IPS-NIHi7 (cell line): ENCODE measurements around the gene POLK.
"Not testable (repeated sequence)": the region's sequence is repeated elsewhere in the genome, so short reads cannot be mapped to it uniquely, and the experiment has no call there.

Source experiments
- DNase-seq: peaks from one replicate; pipeline ENCODE4 v3.0.0; 2012; ENCODE audit warnings: mixed read lengths; ENCODE audit errors: extremely low spot score

Gene POLK

GRCh38 chr5:75511435-75512382 is at the start of gene POLK, which contains the start of gene CERT1:
Gene POLK, plus strand, starts transcription at chr5:75511891.
Gene CERT1, minus strand, starts transcription at chr5:75511629. Its CDS starts 422 bp downstream, at chr5:75511207.
- DNase-seq: peak; percentile 98

- no peak for DNase-seq
Measured at GRCh38 chr5:75463726-75464125, 48.0 kb upstream of the POLK start.

DNA sequence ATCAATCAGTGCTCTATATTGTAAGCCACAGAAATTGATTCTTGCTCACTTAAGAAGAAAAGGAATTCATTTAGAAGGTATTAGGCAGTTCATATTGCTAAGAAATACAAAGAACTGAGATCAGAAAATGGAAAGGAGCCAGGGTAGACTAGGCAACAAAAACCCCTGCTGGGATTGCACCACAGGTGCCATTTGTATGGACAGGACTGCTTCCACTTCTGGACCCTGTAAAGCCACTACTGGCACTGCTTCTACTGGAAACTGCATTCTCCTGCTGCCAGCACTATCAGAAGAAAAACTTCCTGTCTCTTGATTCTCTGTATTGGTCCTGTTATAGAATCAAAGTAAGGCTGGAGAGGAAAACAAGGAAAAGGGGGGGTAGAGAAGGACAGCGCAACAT is 46.2 kb upstream of the POLK start:
- no peak for DNase-seq

- no peak for DNase-seq
Measured at GRCh38 chr5:75466006-75466716, 45.5 kb upstream of the POLK start.

DNA sequence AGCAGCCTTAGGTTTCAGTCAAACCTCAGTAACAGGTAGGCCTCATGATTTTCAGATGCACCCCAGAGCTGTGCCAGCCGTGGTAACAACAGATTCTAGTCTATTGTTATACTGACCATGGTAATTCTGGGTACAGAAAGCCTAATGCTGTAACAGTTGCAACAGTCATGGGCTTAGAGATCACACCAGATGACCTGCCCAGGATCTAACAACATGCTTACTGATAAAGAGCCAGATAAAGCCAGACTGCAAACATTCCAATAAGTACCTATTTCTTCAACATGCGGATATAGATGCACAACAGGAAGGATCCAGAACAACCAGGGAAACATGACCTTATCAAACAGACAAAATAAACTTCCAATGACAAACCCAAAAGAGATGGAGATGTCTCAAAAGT is 43.1 kb upstream of the POLK start:
- no peak for DNase-seq

DNA sequence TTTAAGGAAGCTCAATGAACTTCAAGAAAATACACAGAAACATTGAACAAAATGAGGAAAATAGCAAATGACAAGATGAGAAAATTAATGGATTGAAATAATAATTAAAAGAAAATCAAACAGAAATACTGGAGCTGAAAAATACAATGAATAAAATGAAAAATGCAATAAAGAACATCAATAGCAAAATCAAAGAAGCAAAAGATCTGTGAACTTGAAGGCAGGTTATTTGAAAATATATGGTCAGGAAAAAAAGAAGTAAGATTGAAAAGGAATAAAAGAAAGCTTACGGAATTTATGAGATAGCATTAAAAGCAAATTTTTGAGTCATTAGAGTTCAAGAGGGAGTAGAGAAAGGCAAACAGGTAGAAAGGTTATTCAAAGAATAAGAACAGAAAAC is 42.7 kb upstream of the POLK start:
- no peak for DNase-seq

GRCh38 chr5:75471193-75471592 is 40.5 kb upstream of the POLK start:
- no peak for DNase-seq

GRCh38 chr5:75472973-75473372 is 38.7 kb upstream of the POLK start:
- no peak for DNase-seq

GRCh38 chr5:75473463-75473862 is 38.2 kb upstream of the POLK start:
- DNase-seq: no peak

- no peak for DNase-seq
Measured at GRCh38 chr5:75475364-75475763, 36.3 kb upstream of the POLK start.

- DNase-seq: no peak
Measured at GRCh38 chr5:75481024-75481423, 30.7 kb upstream of the POLK start.

- no peak for DNase-seq
Measured at GRCh38 chr5:75482482-75482881, 29.2 kb upstream of the POLK start.

DNA sequence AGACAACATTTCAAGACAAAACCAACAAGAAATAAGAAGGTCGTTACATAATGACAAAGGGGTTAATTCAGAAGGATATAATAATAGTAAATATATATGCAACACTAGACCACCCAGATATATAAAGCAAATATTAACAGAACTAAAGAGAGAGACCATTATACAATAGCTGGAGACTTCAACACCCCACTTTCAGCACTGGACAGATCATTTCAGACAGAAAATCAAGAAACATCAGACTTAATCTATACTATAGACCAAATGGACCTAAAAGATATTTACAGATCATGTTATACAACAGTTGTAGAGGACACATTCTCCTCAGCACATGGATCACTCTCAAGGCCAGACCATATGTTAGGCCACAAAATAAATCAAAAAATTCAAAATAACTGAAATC is 27.1 kb upstream of the POLK start:
- no peak for DNase-seq

GRCh38 chr5:75489847-75490246 is 21.8 kb upstream of the POLK start:
- not testable (repeated sequence) for DNase-seq

DNA sequence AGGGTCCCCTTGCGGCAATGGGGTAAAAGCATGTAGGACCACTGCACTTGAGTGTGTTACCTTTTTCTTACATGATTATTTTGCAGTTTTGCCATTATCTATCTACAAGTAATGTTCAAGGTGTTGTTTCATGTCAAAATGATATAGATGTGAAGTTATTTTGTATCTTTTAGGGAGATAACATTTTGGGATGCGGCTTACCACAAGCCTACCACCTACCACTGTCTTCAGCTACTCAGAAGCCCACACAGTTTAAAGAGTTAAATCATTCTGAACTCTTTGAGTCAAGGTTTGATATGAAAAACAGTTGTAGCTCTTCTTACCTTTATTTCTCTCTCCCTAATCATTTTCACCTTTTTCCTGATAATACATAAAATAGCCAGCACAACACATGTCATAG is 20.1 kb upstream of the POLK start:
- DNase-seq: no peak

- DNase-seq: no peak
Measured at GRCh38 chr5:75496026-75496425, 15.7 kb upstream of the POLK start.

DNA sequence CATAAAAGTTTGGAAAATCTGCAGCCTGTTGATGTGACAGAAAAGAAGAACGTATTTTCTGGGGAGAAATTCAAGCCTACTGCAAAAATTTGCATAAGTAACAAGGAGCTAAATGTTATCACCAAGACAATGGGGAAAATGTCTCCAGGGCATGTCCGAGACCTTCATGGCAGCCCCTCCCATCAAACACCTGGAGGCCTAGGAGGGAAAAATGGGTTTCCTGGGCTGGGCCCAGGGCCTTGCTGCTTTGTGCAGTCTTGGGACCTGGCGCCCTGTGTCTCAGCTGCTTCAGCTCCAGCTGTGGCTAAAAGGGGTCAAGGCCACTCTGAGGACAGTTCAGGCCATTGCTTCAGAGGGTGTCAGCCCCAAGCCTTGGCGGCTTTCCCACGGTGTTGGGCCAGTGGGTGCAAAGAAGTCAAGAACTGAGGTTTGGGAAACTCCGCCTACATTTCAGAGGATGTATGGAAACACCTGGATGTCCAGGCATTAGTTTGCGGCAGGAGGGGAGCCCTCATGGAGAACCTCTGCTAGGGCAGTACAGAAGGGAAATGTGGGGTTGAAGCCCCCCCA is 13.4 kb upstream of the POLK start:
- DNase-seq: no peak

DNA sequence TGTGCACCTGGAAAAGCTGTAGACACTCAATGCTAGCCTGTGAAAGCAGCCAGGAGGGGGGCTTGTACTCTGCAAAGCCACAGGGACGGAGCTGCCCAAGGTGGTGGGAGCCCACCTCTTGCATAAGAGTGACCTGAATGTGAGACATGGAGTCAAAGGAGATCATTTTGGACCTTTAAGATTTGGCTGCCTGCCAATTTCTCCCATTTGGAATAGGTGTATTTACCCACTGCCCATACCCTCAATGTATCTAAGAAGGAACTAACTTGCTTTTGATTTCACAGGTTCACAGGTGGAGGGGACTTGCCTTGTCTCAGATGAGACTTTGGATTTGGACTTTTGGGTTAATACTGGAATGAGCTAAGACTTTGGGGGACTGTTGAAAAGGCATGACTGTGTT is 12.8 kb upstream of the POLK start:
- not testable (repeated sequence) for DNase-seq

GRCh38 chr5:75505112-75505511 is 6.6 kb upstream of the POLK start:
- DNase-seq: not testable (repeated sequence)

DNA sequence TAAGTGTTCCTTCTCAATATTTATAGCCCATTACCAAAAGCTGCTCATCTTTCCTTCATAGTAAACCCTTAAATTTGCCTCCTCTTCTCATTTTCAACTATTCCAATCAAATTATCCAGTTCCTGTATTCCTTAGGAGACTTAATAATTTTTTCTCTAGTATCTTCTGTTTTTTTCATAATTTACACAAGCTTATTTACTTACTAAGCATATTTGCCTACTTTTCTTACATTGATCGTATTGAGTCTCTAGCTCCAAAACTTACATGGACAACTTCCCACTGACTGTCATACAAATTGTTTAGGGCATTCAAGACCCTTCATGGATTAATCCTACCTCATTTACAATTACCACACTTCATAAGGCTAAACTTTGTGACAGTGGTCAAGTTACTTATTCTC is 3.9 kb upstream of the POLK start:
- no peak for DNase-seq

DNA sequence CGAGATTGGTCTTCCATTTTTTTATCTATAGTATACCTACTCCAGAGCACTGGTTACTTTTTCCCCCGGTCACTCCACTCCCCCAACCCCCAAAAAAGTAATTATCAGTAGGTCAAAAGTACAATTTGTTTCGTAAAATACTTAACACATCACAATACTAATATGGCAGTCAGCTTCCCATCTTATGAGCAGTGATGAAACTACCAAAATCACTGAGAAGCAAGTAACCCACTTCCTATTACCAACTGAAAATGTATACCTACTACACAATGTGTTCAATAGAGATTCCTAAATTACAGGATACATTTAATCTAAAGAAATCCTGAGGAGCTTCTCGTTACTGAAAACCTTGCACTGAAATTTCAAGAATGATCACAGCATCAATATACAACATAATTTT is 2.1 kb upstream of the POLK start:
- DNase-seq: no peak

DNA sequence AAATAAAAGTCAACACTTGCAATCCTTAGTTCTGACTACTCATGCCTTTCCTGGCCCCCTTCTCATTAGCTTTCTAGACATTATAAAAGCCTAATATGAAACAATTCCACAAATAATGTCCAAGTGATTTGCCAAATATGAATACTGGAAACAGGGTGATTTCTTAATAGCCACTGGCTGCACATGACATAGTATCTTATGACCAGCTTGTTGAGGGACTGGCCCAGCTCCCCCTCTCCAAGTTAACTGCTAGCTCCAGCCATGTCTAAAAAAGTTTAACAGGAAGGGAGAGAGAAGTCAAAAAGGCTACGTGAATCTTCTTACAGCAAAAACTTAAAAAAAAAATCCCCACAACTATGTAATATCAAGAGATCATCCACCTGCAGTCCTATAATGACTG is 1.7 kb upstream of the POLK start:
- no peak for DNase-seq

DNA sequence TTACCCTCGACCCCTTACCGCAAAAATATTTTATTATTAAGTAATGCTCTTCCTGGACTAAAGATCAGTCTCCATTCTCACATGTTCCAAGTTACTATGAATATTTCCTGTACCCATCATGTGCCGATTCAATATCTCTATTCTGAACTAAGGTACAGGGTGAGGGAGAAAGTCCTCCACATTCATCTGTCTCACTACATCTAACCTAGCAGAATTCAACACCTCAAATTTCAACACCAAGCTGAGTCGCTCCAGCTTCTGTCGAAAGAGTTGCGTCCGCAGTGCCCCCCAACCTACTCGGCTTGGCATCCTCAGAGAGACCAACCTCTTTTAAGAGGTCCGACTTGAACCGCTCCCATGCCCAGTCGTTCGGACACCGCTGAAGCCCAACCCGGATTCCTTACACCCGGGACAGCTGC is 1.3 kb upstream of the POLK start:
- DNase-seq: no peak
